ENCODE results near the gene ADAM12. TPM values are rescaled to one million over a fixed set of nuclear protein-coding genes. Genes with fewer than 3 reads are reported as not detected.

ADAM12 gene
- polyA plus RNA-seq, 1 of the 3 experiments (the other 2 are of a cell fraction), result 25.0 TPM

GRCh38 chr10:126201603-126202002 lies 186.7 kb downstream of the ADAM12 start:
- no peak for TF ChIP-seq FOXM1 (IDR thresholded peaks at IDR 0.05; ENCODE audit: low read depth)
- TF ChIP-seq RXRA (IDR thresholded peaks at IDR 0.05; ENCODE audit: borderline replicate concordance, low read depth), result no peak
- TF ChIP-seq CTCF (IDR thresholded peaks at IDR 0.05), result no peak
- no peak for TF ChIP-seq JUND (IDR thresholded peaks at IDR 0.05)
- TF ChIP-seq USF2 (IDR thresholded peaks at IDR 0.05; ENCODE audit: borderline replicate concordance, low read depth, low read length), result no peak
- no peak for TF ChIP-seq ELF1 (IDR thresholded peaks at IDR 0.05)
- ChIA-PET CTCF (no interaction called here), POLR2A (no interaction called here)
- Histone ChIP-seq H3K36me3 (replicated peaks in 1 of 2; ENCODE audit: control insufficient read depth in 1 of 2, insufficient read depth in 2 of 2, low read length in 1 of 2) (no peaks in the 10 kb centered on the region), H3F3A (replicated peaks; ENCODE audit: insufficient read depth) (peaks cover 18% of the 10 kb centered on the region), H2AFZ (ENCODE audit: low read depth) (no peak overlapping the region), H3K79me2 (ENCODE audit: insufficient read depth) (no peaks in the 10 kb centered on the region), H3K4me3 (ENCODE audit: low read depth in 2 of 2, low read length in 1 of 2) (no peak overlapping the region), H3K9ac (no peak overlapping the region), H3K27me3 (ENCODE audit: insufficient read depth) (no peaks in the 10 kb centered on the region), H3K9me2 (no peaks in the 10 kb centered on the region), H4K20me1 (ENCODE audit: insufficient read depth) (no peaks in the 10 kb centered on the region), H3K27ac (ENCODE audit: low read depth in 2 of 2, low read length in 1 of 2) (no peak overlapping the region), H3K4me1 (ENCODE audit: control insufficient read depth in 1 of 2, insufficient read depth in 2 of 2, low read depth in 1 of 2, low read length in 1 of 2) (peaks cover 2 to 19% of the 10 kb centered on the region in 2 experiments; a peak in 3 of 4 replicates), H3K9me3 (no peaks in the 10 kb centered on the region), H3K4me2 (no peak overlapping the region)
- no peak for DNase-seq
- WGBS (ENCODE audit: low lambda C conversion rate), result 91% methylated on average over 8 of the region's 8 CpGs

GRCh38 chr10:126199221-126199998 lies 188.9 kb downstream of the ADAM12 start:
- no peaks in the 10 kb centered on the region for H3K9me2 ChIP-seq
- no peaks in the 10 kb centered on the region for H3K36me3 ChIP-seq (replicated peaks in 1 of 2; ENCODE audit: control insufficient read depth in 1 of 2, insufficient read depth in 2 of 2, low read length in 1 of 2)
- no peak for DNase-seq
- peak overlapping the region; percentile 59; the same call in 1 of the 2 replicates for H3K9ac ChIP-seq
- peaks cover 2 to 19% of the 10 kb centered on the region in 2 experiments; a peak in 3 of 4 replicates for H3K4me1 ChIP-seq (ENCODE audit: control insufficient read depth in 1 of 2, insufficient read depth in 2 of 2, low read depth in 1 of 2, low read length in 1 of 2)
- 18% methylated on average over 13 of the region's 13 CpGs for WGBS (ENCODE audit: low lambda C conversion rate)
- H3K79me2 ChIP-seq (ENCODE audit: insufficient read depth), result no peaks in the 10 kb centered on the region
- H3K4me3 ChIP-seq (ENCODE audit: low read depth in 2 of 2, low read length in 1 of 2), result peak overlapping the region in 1 of 2 experiments; percentile 0; a peak in 2 of 4 replicates
- ChIA-PET POLR2A (no interaction called here), CTCF (no interaction called here)
- peak overlapping the region; percentile 62 to 95; a peak in 3 of 4 replicates for H3K27ac ChIP-seq (ENCODE audit: low read depth in 2 of 2, low read length in 1 of 2)
- H4K20me1 ChIP-seq (ENCODE audit: insufficient read depth), result no peaks in the 10 kb centered on the region
- H2AFZ ChIP-seq (ENCODE audit: low read depth), result 0 out of 2 replicates have a peak overlapping the region, but pooled peaks have one; percentile 6
- no peaks in the 10 kb centered on the region for H3K27me3 ChIP-seq (ENCODE audit: insufficient read depth)
- peak overlapping the region; percentile 23 for H3K4me2 ChIP-seq
- peaks cover 18% of the 10 kb centered on the region for H3F3A ChIP-seq (replicated peaks; ENCODE audit: insufficient read depth)
- H3K9me3 ChIP-seq, result no peaks in the 10 kb centered on the region
- TF ChIP-seq MXI1 (IDR thresholded peaks at IDR 0.05; ENCODE audit: low read depth, low read length) (no peak), POLR2AphosphoS5 (IDR thresholded peaks at IDR 0.05; ENCODE audit: low read depth, low read length) (peak; percentile 84; the same call in 1 of the 2 replicates), REST (IDR thresholded peaks at IDR 0.05; ENCODE audit: low read depth, low read length) (peak; percentile 74), MEF2A (IDR thresholded peaks at IDR 0.05; ENCODE audit: borderline replicate concordance, low read depth) (peak; percentile 84; the same call in 1 of the 2 replicates), USF1 (IDR thresholded peaks at IDR 0.05; ENCODE audit: borderline replicate concordance, low read depth) (peak; percentile 95), NRF1 (IDR thresholded peaks at IDR 0.05; ENCODE audit: low read depth, low read length) (no peak), FOXM1 (IDR thresholded peaks at IDR 0.05; ENCODE audit: low read depth) (peak; percentile 98), TCF12 (IDR thresholded peaks at IDR 0.05) (peak; percentile 99), YY1 (IDR thresholded peaks at IDR 0.05; ENCODE audit: low read depth) (peak; percentile 78), ZBTB33 (IDR thresholded peaks at IDR 0.05; ENCODE audit: borderline replicate concordance, low read depth) (peak; percentile 81; the same call in 1 of the 2 replicates)

Data from SK-N-SH (cell line).